Lower lobe of right lung (tissue), 2 donors: ENCODE data around the gene PRKAR1B. TPM values are rescaled to one million over a fixed set of nuclear protein-coding genes. Genes with fewer than 3 reads are reported as not detected.
"Not testable (repeated sequence)": the region's sequence is repeated elsewhere in the genome, so short reads cannot be mapped to it uniquely, and the experiment has no call there.

Source experiments
- ATAC-seq, 2 donors: fragments of 200-7000 bp; cut with Tn5 transposase; one replicate each; pipeline ENCODE4 v1.9.1; 2020 to 2022; ENCODE audit warnings: mild to moderate bottlenecking in 2 of 2, moderate library complexity in 2 of 2
- DNase-seq: peaks from one replicate; pipeline ENCODE4 v3.0.0-alpha.2; 2020
- H3K27ac ChIP-seq: fragments of 200-600 bp; one replicate; pipeline ENCODE4 v1.8.0; 2022
- H3K27me3 ChIP-seq: fragments of 200-600 bp; one replicate; pipeline ENCODE4 v1.8.0; 2022; ENCODE audit warnings: low read depth
- H3K36me3 ChIP-seq: fragments of 200-600 bp; one replicate; pipeline ENCODE4 v1.8.0; 2022; ENCODE audit warnings: mild to moderate bottlenecking
- H3K4me1 ChIP-seq: fragments of 200-600 bp; one replicate; pipeline ENCODE4 v1.8.0; 2022
- H3K4me3 ChIP-seq: fragments of 200-600 bp; one replicate; pipeline ENCODE4 v1.8.0; 2022; ENCODE audit warnings: mild to moderate bottlenecking
- H3K9me3 ChIP-seq: fragments of 200-600 bp; one replicate; pipeline ENCODE4 v1.8.0; 2022
- CTCF ChIP-seq: fragments of 200-600 bp; IDR thresholded peaks from one replicate; pipeline ENCODE4 v1.8.0; 2022; ENCODE audit warnings: antibody characterized with exemption, mild to moderate bottlenecking
- intact Hi-C: fragments of 100-400 bp; cut with DNase I; formaldehyde crosslinking; loops from one replicate; pipeline ENCODE4 v1.11.0; 2022
- total RNA-seq: library from RNA; stranded (reverse); fragmentation: NEBNext Ultra II Directional; extraction: Animal tissue kit (Norgen Biotek cat#: 25700); gene quantifications from one replicate; pipeline ENCODE4 v1.2.1, GENCODE V29; 2021
- donor health status: DM: no; HTN: yes; CAD: no; lungs with severe emphysema.

The PRKAR1B gene
- total RNA-seq, 1 donor from 2014 or later = 16.8 TPM

- no peaks in the 10 kb centered on the region for H3K36me3 ChIP-seq
- H3K4me3 ChIP-seq = no peak overlapping the region
- peaks cover 7% of the 10 kb centered on the region for H3K4me1 ChIP-seq
- TF ChIP-seq CTCF = no peak
- H3K27me3 ChIP-seq = no peaks in the 10 kb centered on the region
- ATAC-seq (no peak), DNase-seq (peak; percentile 27)
- intact Hi-C loops = no loop called here
- H3K27ac ChIP-seq = no peak overlapping the region
- H3K9me3 ChIP-seq = no peaks in the 10 kb centered on the region
Measured at GRCh38 chr7:659306-659847, 67.7 kb downstream of the PRKAR1B start.

- H3K9me3 ChIP-seq = no peaks in the 10 kb centered on the region
- no peaks in the 10 kb centered on the region for H3K36me3 ChIP-seq
- H3K4me3 ChIP-seq = no peak overlapping the region
- TF ChIP-seq CTCF = no peak
- H3K27ac ChIP-seq = no peak overlapping the region
- peak; percentile 21 to 64 for ATAC-seq
- intact Hi-C loops = no loop called here
- H3K4me1 ChIP-seq = no peaks in the 10 kb centered on the region
- DNase-seq = no peak
- H3K27me3 ChIP-seq = no peaks in the 10 kb centered on the region
Measured at GRCh38 chr7:657565-658119, 69.4 kb downstream of the PRKAR1B start.

- H3K4me3 ChIP-seq, ATAC-seq, H3K27me3 ChIP-seq, H3K9me3 ChIP-seq, H3K4me1 ChIP-seq, H3K36me3 ChIP-seq, H3K27ac ChIP-seq, DNase-seq, intact Hi-C loops: not testable (repeated sequence)
Measured at GRCh38 chr7:657010-657409, 70.1 kb downstream of the PRKAR1B start.

GRCh38 chr7:655758-656157 is 71.3 kb downstream of the PRKAR1B start:
- intact Hi-C loops = no loop called here

GRCh38 chr7:653829-654764 is 73.0 kb downstream of the PRKAR1B start:
- no peak for TF ChIP-seq CTCF
- H3K27me3 ChIP-seq = no peaks in the 10 kb centered on the region
- no peaks in the 10 kb centered on the region for H3K4me1 ChIP-seq
- DNase-seq (no peak), ATAC-seq (no peak)
- H3K4me3 ChIP-seq = no peak overlapping the region
- no peaks in the 10 kb centered on the region for H3K36me3 ChIP-seq
- intact Hi-C loops = no loop called here
- no peaks in the 10 kb centered on the region for H3K9me3 ChIP-seq
- H3K27ac ChIP-seq = no peak overlapping the region

More at GRCh38 chr7:655758-656157, 71.3 kb downstream of the PRKAR1B start:
- TF ChIP-seq CTCF = no peak
- DNase-seq (no peak), ATAC-seq (no peak)
- no peaks in the 10 kb centered on the region for H3K27me3 ChIP-seq
- H3K4me1 ChIP-seq = no peaks in the 10 kb centered on the region
- H3K4me3 ChIP-seq = no peak overlapping the region
- no peaks in the 10 kb centered on the region for H3K36me3 ChIP-seq
- no peak overlapping the region for H3K27ac ChIP-seq
- H3K9me3 ChIP-seq = no peaks in the 10 kb centered on the region

- Histone ChIP-seq H3K4me3 (no peak overlapping the region), H3K9me3 (no peaks in the 10 kb centered on the region), H3K27ac (no peak overlapping the region), H3K4me1 (no peaks in the 10 kb centered on the region), H3K27me3 (no peaks in the 10 kb centered on the region), H3K36me3 (no peaks in the 10 kb centered on the region)
- intact Hi-C loops = no loop called here
- DNase-seq (no peak), ATAC-seq (no peak)
- no peak for TF ChIP-seq CTCF
Measured at GRCh38 chr7:652881-653280, 74.2 kb downstream of the PRKAR1B start.

GRCh38 chr7:652167-652566 is 74.9 kb downstream of the PRKAR1B start:
- ATAC-seq, intact Hi-C loops: not testable (repeated sequence)

More at GRCh38 chr7:652167-652566, 74.9 kb downstream of the PRKAR1B start:
- not testable (repeated sequence) for H3K9me3 ChIP-seq, H3K27ac ChIP-seq, H3K4me1 ChIP-seq, DNase-seq, H3K4me3 ChIP-seq, H3K36me3 ChIP-seq, H3K27me3 ChIP-seq
